Measurements from ENCODE around the gene RBM6.
A peak's percentile ranks its signal among the peaks of the same experiment; 100 is the strongest.

Gene RBM6

GRCh38 chr3:49940667-49941249 is 808 bp downstream of the RBM6 start:
- peaks cover 4% of the 10 kb centered on the region for H3K36me3 ChIP-seq (ENCODE audit: insufficient read depth, low read length)
- peak overlapping the region; percentile 97 for H3K4me2 ChIP-seq (ENCODE audit: low read length)
- no peaks in the 10 kb centered on the region for H3K9me3 ChIP-seq (replicated peaks; ENCODE audit: low read length)
- peaks cover 10% of the 10 kb centered on the region for H3K4me1 ChIP-seq (ENCODE audit: control insufficient read depth, insufficient read depth, low read length)
- H3K4me3 ChIP-seq (ENCODE audit: low read length), result peak overlapping the region; percentile 78
- H3K27me3 ChIP-seq (ENCODE audit: control insufficient read depth, insufficient read depth, low read length), result no peaks in the 10 kb centered on the region
- peak overlapping the region; percentile 92 for H3K9ac ChIP-seq (ENCODE audit: low read depth, low read length)

- no peak overlapping the region for H3K4me2 ChIP-seq (ENCODE audit: low read length)
- no peaks in the 10 kb centered on the region for H3K27me3 ChIP-seq (ENCODE audit: control insufficient read depth, insufficient read depth, low read length)
- peaks cover 10% of the 10 kb centered on the region for H3K4me1 ChIP-seq (ENCODE audit: control insufficient read depth, insufficient read depth, low read length)
- no peaks in the 10 kb centered on the region for H3K9me3 ChIP-seq (replicated peaks; ENCODE audit: low read length)
- no peak overlapping the region for H3K9ac ChIP-seq (ENCODE audit: low read depth, low read length)
- H3K4me3 ChIP-seq (ENCODE audit: low read length), result no peak overlapping the region
- peaks cover 4% of the 10 kb centered on the region for H3K36me3 ChIP-seq (ENCODE audit: insufficient read depth, low read length)
These were observed 2.7 kb downstream of the RBM6 start for GRCh38 chr3:49942651-49943050.

- Histone ChIP-seq H3K4me3 (ENCODE audit: low read length) (no peak overlapping the region), H3K4me1 (ENCODE audit: control insufficient read depth, insufficient read depth, low read length) (peaks cover 16% of the 10 kb centered on the region), H3K9ac (ENCODE audit: low read depth, low read length) (no peak overlapping the region), H3K36me3 (ENCODE audit: insufficient read depth, low read length) (no peaks in the 10 kb centered on the region), H3K9me3 (replicated peaks; ENCODE audit: low read length) (no peaks in the 10 kb centered on the region), H3K27me3 (ENCODE audit: control insufficient read depth, insufficient read depth, low read length) (no peaks in the 10 kb centered on the region), H3K4me2 (ENCODE audit: low read length) (no peak overlapping the region)
These were observed 13.0 kb downstream of the RBM6 start for GRCh38 chr3:49952924-49953323.

GRCh38 chr3:49955636-49956035 is 15.7 kb downstream of the RBM6 start:
- H3K27me3 ChIP-seq (ENCODE audit: control insufficient read depth, insufficient read depth, low read length), result no peaks in the 10 kb centered on the region
- H3K4me3 ChIP-seq (ENCODE audit: low read length), result no peak overlapping the region
- no peaks in the 10 kb centered on the region for H3K36me3 ChIP-seq (ENCODE audit: insufficient read depth, low read length)
- no peak overlapping the region for H3K4me2 ChIP-seq (ENCODE audit: low read length)
- H3K9ac ChIP-seq (ENCODE audit: low read depth, low read length), result no peak overlapping the region
- no peaks in the 10 kb centered on the region for H3K9me3 ChIP-seq (replicated peaks; ENCODE audit: low read length)
- peaks cover 6% of the 10 kb centered on the region for H3K4me1 ChIP-seq (ENCODE audit: control insufficient read depth, insufficient read depth, low read length)

- Histone ChIP-seq H3K27me3 (ENCODE audit: control insufficient read depth, insufficient read depth, low read length) (no peaks in the 10 kb centered on the region), H3K9ac (ENCODE audit: low read depth, low read length) (no peak overlapping the region), H3K4me1 (ENCODE audit: control insufficient read depth, insufficient read depth, low read length) (peaks cover 10% of the 10 kb centered on the region), H3K36me3 (ENCODE audit: insufficient read depth, low read length) (peaks cover 14% of the 10 kb centered on the region), H3K9me3 (replicated peaks; ENCODE audit: low read length) (no peaks in the 10 kb centered on the region), H3K4me2 (ENCODE audit: low read length) (no peak overlapping the region), H3K4me3 (ENCODE audit: low read length) (no peak overlapping the region)
These were observed 26.4 kb downstream of the RBM6 start for GRCh38 chr3:49966233-49966942.

GRCh38 chr3:49967291-49967690 is 27.3 kb downstream of the RBM6 start:
- Histone ChIP-seq H3K27me3 (ENCODE audit: control insufficient read depth, insufficient read depth, low read length) (no peaks in the 10 kb centered on the region), H3K9ac (ENCODE audit: low read depth, low read length) (no peak overlapping the region), H3K36me3 (ENCODE audit: insufficient read depth, low read length) (peaks cover 14% of the 10 kb centered on the region)

GRCh38 chr3:49968346-49968745 is 28.4 kb downstream of the RBM6 start:
- H3K27me3 ChIP-seq (ENCODE audit: control insufficient read depth, insufficient read depth, low read length), result no peaks in the 10 kb centered on the region
- no peak overlapping the region for H3K9ac ChIP-seq (ENCODE audit: low read depth, low read length)
- H3K4me1 ChIP-seq (ENCODE audit: control insufficient read depth, insufficient read depth, low read length), result peaks cover 29% of the 10 kb centered on the region
- no peaks in the 10 kb centered on the region for H3K9me3 ChIP-seq (replicated peaks; ENCODE audit: low read length)
- H3K36me3 ChIP-seq (ENCODE audit: insufficient read depth, low read length), result peaks cover 16% of the 10 kb centered on the region
- H3K4me2 ChIP-seq (ENCODE audit: low read length), result no peak overlapping the region
- H3K4me3 ChIP-seq (ENCODE audit: low read length), result no peak overlapping the region

More at GRCh38 chr3:49967291-49967690, 27.3 kb downstream of the RBM6 start:
- Histone ChIP-seq H3K4me3 (ENCODE audit: low read length) (no peak overlapping the region), H3K9me3 (replicated peaks; ENCODE audit: low read length) (no peaks in the 10 kb centered on the region), H3K4me2 (ENCODE audit: low read length) (no peak overlapping the region), H3K4me1 (ENCODE audit: control insufficient read depth, insufficient read depth, low read length) (peaks cover 19% of the 10 kb centered on the region)

- H3K9ac ChIP-seq (ENCODE audit: low read depth, low read length), result peak overlapping the region; percentile 39
- H3K4me2 ChIP-seq (ENCODE audit: low read length), result peak overlapping the region; percentile 14
- peaks cover 30% of the 10 kb centered on the region for H3K4me1 ChIP-seq (ENCODE audit: control insufficient read depth, insufficient read depth, low read length)
- H3K4me3 ChIP-seq (ENCODE audit: low read length), result no peak overlapping the region
- H3K27me3 ChIP-seq (ENCODE audit: control insufficient read depth, insufficient read depth, low read length), result no peaks in the 10 kb centered on the region
- peaks cover 25% of the 10 kb centered on the region for H3K36me3 ChIP-seq (ENCODE audit: insufficient read depth, low read length)
- H3K9me3 ChIP-seq (replicated peaks; ENCODE audit: low read length), result no peaks in the 10 kb centered on the region
These were observed 32.7 kb downstream of the RBM6 start for GRCh38 chr3:49972656-49973055.

- Histone ChIP-seq H3K4me1 (ENCODE audit: control insufficient read depth, insufficient read depth, low read length) (peaks cover 21% of the 10 kb centered on the region), H3K27me3 (ENCODE audit: control insufficient read depth, insufficient read depth, low read length) (no peaks in the 10 kb centered on the region), H3K4me2 (ENCODE audit: low read length) (no peak overlapping the region), H3K9ac (ENCODE audit: low read depth, low read length) (no peak overlapping the region), H3K36me3 (ENCODE audit: insufficient read depth, low read length) (peaks cover 28% of the 10 kb centered on the region), H3K4me3 (ENCODE audit: low read length) (no peak overlapping the region), H3K9me3 (replicated peaks; ENCODE audit: low read length) (no peaks in the 10 kb centered on the region)
These were observed 37.0 kb downstream of the RBM6 start for GRCh38 chr3:49976942-49977341.

GRCh38 chr3:49984394-49984793 is 44.4 kb downstream of the RBM6 start:
- peaks cover 8% of the 10 kb centered on the region for H3K36me3 ChIP-seq (ENCODE audit: insufficient read depth, low read length)
- H3K4me3 ChIP-seq (ENCODE audit: low read length), result no peak overlapping the region
- no peaks in the 10 kb centered on the region for H3K9me3 ChIP-seq (replicated peaks; ENCODE audit: low read length)
- H3K4me1 ChIP-seq (ENCODE audit: control insufficient read depth, insufficient read depth, low read length), result no peaks in the 10 kb centered on the region
- H3K4me2 ChIP-seq (ENCODE audit: low read length), result no peak overlapping the region
- no peak overlapping the region for H3K9ac ChIP-seq (ENCODE audit: low read depth, low read length)
- no peaks in the 10 kb centered on the region for H3K27me3 ChIP-seq (ENCODE audit: control insufficient read depth, insufficient read depth, low read length)

- Histone ChIP-seq H3K4me2 (ENCODE audit: low read length) (no peak overlapping the region), H3K9me3 (replicated peaks; ENCODE audit: low read length) (no peaks in the 10 kb centered on the region)
These were observed 52.4 kb downstream of the RBM6 start for GRCh38 chr3:49992326-49992725.

GRCh38 chr3:49994476-49994875 is 54.5 kb downstream of the RBM6 start:
- Histone ChIP-seq H3K27me3 (ENCODE audit: control insufficient read depth, insufficient read depth, low read length) (no peaks in the 10 kb centered on the region), H3K4me3 (ENCODE audit: low read length) (no peak overlapping the region), H3K4me1 (ENCODE audit: control insufficient read depth, insufficient read depth, low read length) (peaks cover 8% of the 10 kb centered on the region), H3K36me3 (ENCODE audit: insufficient read depth, low read length) (peaks cover 21% of the 10 kb centered on the region), H3K4me2 (ENCODE audit: low read length) (no peak overlapping the region), H3K9ac (ENCODE audit: low read depth, low read length) (no peak overlapping the region), H3K9me3 (replicated peaks; ENCODE audit: low read length) (no peaks in the 10 kb centered on the region)

More at GRCh38 chr3:49992326-49992725, 52.4 kb downstream of the RBM6 start:
- no peak overlapping the region for H3K9ac ChIP-seq (ENCODE audit: low read depth, low read length)
- no peak overlapping the region for H3K4me3 ChIP-seq (ENCODE audit: low read length)
- no peaks in the 10 kb centered on the region for H3K4me1 ChIP-seq (ENCODE audit: control insufficient read depth, insufficient read depth, low read length)
- H3K36me3 ChIP-seq (ENCODE audit: insufficient read depth, low read length), result peaks cover 21% of the 10 kb centered on the region
- no peaks in the 10 kb centered on the region for H3K27me3 ChIP-seq (ENCODE audit: control insufficient read depth, insufficient read depth, low read length)
